GM21786 (cell line): ENCODE data around the gene ATP7A.
"Not testable (repeated sequence)": the region's sequence is repeated elsewhere in the genome, so short reads cannot be mapped to it uniquely, and the experiment has no call there.

ENCODE experiments used
- ATAC-seq: cut with Tn5 transposase; IDR thresholded peaks from one replicate; pipeline ENCODE4 v1.9.1; 2021; ENCODE audit not compliant: unreplicated experiment

Gene ATP7A

GRCh38 chrX:78029663-78030062 is 119.2 kb downstream of the ATP7A start:
- ATAC-seq = no peak

- no peak for ATAC-seq
Measured at GRCh38 chrX:78035061-78035460, 124.6 kb downstream of the ATP7A start.

GRCh38 chrX:78037881-78038280 is 127.4 kb downstream of the ATP7A start:
- no peak for ATAC-seq

GRCh38 chrX:78042601-78043000 is 132.1 kb downstream of the ATP7A start:
- no peak for ATAC-seq

GRCh38 chrX:78046362-78046761 is 135.9 kb downstream of the ATP7A start:
- no peak for ATAC-seq

- no peak for ATAC-seq
Measured at GRCh38 chrX:78048052-78048451, 137.6 kb downstream of the ATP7A start.

- no peak for ATAC-seq
Measured at GRCh38 chrX:78063687-78064086, 153.2 kb downstream of the ATP7A start.

GRCh38 chrX:78064152-78064551 is 153.7 kb downstream of the ATP7A start:
- ATAC-seq = no peak

GRCh38 chrX:78064698-78065601 is 154.5 kb downstream of the ATP7A start:
- peak; percentile 78 for ATAC-seq

- ATAC-seq = no peak
Measured at GRCh38 chrX:78066110-78066509, 155.6 kb downstream of the ATP7A start.

- ATAC-seq = no peak
Measured at GRCh38 chrX:78071331-78071730, 160.8 kb downstream of the ATP7A start.

- ATAC-seq = not testable (repeated sequence)
Measured at GRCh38 chrX:78073147-78074077, 162.9 kb downstream of the ATP7A start.

GRCh38 chrX:78074088-78074487 is 163.6 kb downstream of the ATP7A start:
- ATAC-seq = peak; percentile 52

- no peak for ATAC-seq
Measured at GRCh38 chrX:78075787-78076389, 165.4 kb downstream of the ATP7A start.

- not testable (repeated sequence) for ATAC-seq
Measured at GRCh38 chrX:78081413-78081812, 170.9 kb downstream of the ATP7A start.

- peak; percentile 75 for ATAC-seq
Measured at GRCh38 chrX:78092296-78092695, 181.8 kb downstream of the ATP7A start.

- ATAC-seq = no peak
Measured at GRCh38 chrX:78098108-78098507, 187.6 kb downstream of the ATP7A start.
